GM18507 (cell line): Measurements from ENCODE around the gene MRPS31.
"Not testable (repeated sequence)": the region's sequence is repeated elsewhere in the genome, so short reads cannot be mapped to it uniquely, and the experiment has no call there.

Experiments used
- DNase-seq: peaks from one replicate; pipeline ENCODE4 v3.0.0; 2011; ENCODE audit warnings: low read depth; ENCODE audit not compliant: insufficient read length; ENCODE audit errors: extremely low spot score
- FAIRE-seq: peaks from 2 replicates; lab custom pipeline; 2011; peaks lifted over from hg19 to GRCh38; lab: Jason Lieb, UNC

MRPS31 gene

DNA sequence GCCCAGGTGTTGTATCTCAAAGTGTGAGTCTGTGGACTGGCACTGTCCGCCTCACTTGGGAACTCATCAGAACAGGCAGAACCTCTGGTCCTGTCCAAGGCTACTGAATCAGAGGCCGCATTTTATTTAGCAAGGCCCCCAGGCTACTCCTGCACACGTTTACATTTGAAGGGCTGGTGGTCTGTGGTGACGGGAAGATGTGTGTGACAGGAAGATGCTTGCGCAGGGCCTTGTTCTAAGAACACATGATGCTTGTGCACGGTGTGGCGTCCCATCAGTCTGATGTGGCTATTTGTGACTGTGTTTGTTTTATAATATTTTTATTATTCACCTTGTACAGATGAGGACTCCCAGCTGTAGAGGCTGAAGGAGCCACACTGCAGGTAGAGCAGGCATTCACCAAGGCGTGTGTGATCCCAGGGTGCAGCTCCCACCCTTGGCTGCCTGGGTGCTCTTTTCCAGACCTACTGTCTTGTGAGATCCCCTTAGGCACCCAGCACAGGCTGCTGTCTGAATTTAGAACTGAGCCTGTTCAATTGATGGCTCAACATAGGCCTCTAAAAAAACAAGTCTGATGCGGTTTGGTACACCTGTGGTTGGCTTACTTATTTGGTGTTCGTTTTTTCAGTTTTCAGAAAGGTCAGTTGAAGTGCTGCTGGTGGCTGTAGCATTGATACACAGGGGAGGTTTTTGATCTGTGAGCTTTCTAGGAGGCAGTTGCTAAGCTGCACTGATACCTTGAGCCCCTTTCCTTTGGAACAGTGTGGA, 21.5 kb upstream of the MRPS31 start:
- FAIRE-seq, result no peak

GRCh38 chr13:40790154-40790616, 19.2 kb upstream of the MRPS31 start:
- no peak for DNase-seq
- FAIRE-seq, result no peak

More for the DNA sequence above, 21.5 kb upstream of the MRPS31 start:
- DNase-seq, result no peak

DNA sequence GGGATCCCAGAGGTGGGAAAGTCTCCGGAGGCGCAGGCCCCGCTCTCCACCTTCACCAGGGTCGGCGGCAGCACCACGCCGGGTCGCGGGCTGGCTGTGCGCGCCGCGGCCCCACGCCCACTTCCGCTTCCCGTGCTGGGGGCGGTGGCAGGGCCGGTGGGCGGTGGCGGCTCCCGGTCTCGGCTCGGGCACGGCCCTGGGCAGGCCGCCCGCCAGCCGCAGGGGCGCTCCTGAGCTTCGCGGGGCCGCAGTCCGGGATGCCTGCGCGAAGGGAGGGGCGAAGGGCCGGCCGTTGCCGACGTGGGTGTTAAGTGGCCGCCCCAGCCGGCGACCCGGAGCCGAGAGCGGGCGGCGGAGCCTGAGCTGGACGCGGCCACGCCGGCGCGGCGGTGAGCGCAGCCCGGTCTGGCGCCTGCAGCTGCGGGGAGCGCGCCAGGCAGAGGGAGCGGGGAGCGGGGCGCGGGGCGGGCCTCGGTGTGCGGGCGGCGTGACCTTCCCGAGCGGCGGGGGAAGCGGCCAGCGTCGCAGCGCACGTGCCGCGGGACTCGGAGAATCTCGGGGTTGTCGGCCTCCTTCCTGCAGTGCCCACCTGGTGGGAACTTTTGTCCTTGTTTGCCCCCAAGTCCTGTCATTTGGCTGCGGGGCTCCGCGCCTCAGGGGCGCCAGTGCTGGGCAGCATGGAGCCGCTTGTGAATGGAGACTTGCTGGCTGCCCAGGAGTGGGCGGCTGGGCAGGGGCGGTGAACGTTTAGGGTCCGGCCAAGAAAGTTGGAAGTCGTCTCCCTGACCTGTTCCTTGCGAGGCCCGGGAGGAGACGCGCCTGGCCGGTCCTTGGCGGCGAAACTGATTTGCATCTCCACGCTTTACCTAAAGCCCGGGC, 18.5 kb upstream of the MRPS31 start, which contains the start of gene SLC25A15:
SLC25A15 (plus strand) TSS at position 337 of the 879 bp plus-strand sequence. CDS start 3,616 bp downstream, outside the sequence.
- DNase-seq (peak; percentile 77), FAIRE-seq (peak; percentile 62)

DNA sequence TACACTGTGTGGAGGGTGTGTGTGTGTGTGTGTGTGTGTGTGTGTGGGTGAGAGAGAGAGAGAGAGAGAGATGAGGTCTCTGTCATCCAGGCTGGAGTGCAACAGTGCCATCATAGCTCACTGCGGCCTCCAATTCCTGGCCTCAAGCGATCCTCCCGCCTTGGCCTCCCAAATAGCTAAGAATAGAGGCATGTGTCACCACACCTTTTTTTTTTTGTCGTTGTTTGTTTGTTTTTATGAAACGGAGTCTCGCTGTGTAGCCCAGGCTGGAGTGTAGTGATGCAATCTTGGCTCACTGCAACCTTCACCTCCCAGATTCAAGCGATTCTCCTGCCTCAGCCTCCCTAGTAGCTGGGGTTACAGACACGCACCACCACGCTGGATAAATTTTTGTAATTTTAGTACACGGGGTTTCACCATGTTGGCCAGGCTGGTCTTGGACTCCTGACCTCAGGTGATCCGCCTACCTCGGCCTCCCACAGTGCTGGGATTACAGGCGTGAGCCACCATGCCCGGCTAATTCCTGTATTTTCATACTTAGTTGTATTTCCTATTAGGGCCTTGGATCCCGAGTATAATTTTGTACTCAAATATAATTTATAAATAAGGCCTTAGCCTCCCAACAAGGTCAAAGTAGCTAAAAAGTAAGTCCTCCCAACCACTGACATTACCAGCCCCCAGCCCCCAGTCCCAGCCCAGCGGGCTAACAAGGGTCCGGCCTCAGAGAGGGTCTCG, 17.7 kb upstream of the MRPS31 start:
- DNase-seq, FAIRE-seq: not testable (repeated sequence)

- no peak for FAIRE-seq
These were observed 16.1 kb upstream of the MRPS31 start for GRCh38 chr13:40787062-40787461.

GRCh38 chr13:40786568-40786996, 15.6 kb upstream of the MRPS31 start:
- FAIRE-seq, result no peak
- DNase-seq, result no peak

More at GRCh38 chr13:40787062-40787461, 16.1 kb upstream of the MRPS31 start:
- no peak for DNase-seq

DNA sequence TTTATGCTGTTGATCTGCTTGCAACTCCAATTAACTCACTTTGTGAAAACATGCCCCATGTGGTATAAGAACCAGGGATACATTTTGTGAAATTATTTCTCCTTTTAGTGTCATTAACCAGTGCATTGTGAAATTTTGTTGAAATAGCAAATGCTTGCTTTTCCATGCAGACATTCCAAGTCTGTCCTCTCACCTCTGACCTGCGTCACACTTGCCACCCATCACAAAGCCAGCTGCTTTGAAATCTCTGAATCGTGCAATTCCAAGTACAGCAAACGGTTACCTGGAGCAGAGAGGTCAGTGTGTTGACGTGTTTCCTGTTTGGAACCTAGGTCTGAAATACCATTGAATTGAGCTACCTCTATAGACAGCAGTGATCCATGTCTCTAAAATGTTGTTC, 13.6 kb upstream of the MRPS31 start:
- no peak for FAIRE-seq
- DNase-seq, result no peak

GRCh38 chr13:40782971-40783370, 12.0 kb upstream of the MRPS31 start:
- not testable (repeated sequence) for FAIRE-seq

GRCh38 chr13:40781717-40782116, 10.7 kb upstream of the MRPS31 start:
- DNase-seq (no peak), FAIRE-seq (no peak)

More at GRCh38 chr13:40782971-40783370, 12.0 kb upstream of the MRPS31 start:
- DNase-seq, result not testable (repeated sequence)

DNA sequence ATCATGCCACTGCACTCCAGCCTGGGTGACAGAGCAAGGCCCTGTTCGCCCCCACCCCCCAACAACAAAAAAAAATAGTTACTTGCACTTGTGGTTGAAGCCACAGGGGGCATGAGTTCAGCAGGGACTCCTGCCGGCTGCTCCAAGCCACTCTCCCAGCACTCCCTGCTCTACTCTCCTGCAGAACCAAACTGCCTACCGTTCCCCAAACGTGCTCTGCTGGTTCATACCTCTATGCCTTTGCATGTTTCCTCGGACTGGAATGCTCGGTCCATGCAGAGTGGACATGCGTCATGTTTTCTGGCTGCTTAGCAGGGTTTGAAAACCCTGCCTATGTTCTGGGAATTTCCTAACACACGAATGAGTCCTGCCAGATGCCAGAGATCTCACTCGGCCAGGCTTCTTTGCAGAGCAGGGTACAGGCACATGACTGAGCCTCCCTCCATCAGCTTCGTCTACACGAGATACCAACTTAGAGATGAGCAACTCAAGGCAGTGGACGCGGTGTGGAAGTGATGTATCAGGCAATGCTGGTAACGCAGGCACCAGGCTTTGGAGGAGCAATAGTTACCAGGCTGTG, 9.9 kb upstream of the MRPS31 start:
- FAIRE-seq (no peak), DNase-seq (no peak)

- DNase-seq (no peak), FAIRE-seq (no peak)
These were observed 8.9 kb upstream of the MRPS31 start for GRCh38 chr13:40779796-40780285.

DNA sequence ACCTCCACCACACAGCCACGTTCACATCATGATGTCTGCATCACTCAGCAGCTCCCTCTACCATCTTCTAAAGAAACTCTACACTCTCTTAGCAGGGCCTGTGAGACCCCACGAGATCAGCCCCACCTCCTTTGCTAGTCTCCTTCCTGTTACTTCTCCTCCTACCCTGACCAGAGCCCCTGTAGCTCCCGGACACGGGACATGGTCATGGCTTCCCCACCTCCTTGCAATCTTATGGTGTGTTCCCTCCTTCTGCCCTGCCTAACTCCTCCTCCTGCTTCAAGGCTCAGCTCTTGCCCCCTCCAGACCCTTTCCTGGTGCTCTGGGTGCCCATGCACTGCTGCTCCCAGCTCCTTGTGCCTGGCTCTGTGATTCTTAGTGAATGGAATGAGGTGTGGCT, 8.1 kb upstream of the MRPS31 start:
- FAIRE-seq, result no peak
- DNase-seq, result no peak

DNA sequence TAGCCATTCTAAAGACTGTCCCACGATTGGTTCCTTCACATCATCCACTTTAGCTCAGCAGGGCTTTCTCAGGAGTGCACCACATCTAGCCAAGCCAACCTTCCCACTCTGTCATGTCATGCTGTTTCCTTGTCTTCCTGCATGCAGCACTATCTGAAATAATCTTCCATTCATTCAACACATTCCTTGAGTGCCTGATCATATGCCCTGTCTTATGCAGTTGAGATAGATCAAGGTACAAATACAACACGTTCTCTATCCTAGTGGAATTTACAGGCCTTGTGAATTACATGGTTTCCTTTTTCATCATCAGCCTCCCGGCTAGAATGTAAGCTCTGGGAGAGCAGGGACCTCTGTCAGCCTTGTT, 6.8 kb upstream of the MRPS31 start:
- FAIRE-seq, result no peak

DNA sequence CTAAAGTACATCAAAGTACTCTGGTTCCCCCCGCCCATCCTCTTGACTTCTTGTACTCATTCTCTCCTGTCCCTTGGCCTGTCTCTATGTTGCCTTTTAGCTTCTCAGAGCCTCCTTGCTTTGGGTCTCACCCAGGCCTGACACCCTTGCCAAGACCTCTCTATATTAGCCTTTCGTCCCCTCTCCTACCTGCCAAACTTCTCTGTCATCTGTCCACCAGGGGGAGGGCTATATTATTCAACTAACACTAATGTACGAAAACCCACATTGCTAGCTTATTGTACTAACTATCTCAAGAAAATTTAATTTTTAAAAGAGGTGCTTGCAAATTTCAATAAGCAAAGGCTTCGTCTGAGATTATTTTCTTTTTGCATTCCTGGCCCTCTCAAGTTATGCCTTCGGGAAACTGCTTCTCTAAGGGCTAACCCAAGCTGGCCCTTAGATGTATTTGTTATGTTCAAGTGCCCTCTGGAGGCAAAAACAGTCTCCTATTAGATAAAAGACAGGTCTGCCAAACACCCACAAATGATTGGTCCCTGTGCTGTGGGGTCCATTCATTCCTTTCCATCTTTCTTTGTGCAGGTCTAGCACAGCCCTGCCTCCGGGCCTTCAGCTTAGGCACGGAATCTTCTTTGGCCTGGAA, 6.3 kb upstream of the MRPS31 start:
- DNase-seq (no peak), FAIRE-seq (peak; percentile 74)

More for the DNA sequence above, 6.8 kb upstream of the MRPS31 start:
- no peak for DNase-seq

DNA sequence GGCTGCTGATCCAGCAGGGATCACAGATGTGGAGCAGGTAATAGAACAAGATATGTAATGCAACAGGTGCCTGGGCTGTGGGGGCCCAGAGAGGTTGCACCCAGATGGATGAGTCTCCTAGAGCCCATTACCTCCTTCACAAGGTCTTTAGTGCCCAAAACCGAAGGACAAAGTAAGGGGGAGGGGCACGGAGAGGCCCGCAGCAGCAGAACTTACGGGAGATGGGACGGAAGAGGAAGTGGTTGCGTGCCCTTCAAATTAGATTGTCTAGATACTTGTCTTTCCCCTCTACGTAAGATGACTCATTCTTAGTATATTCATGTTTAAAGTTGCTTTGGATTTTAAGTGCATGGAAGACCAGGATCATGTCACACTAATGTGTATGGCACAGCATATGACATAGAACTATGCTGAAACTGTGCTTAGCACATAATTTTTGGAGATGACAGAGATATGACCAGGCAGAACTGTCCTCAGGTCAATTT, 5.7 kb upstream of the MRPS31 start:
- FAIRE-seq (no peak), DNase-seq (no peak)

GRCh38 chr13:40776232-40776631, 5.2 kb upstream of the MRPS31 start:
- FAIRE-seq, result no peak
- DNase-seq, result no peak

GRCh38 chr13:40774672-40775071, 3.7 kb upstream of the MRPS31 start:
- DNase-seq, result no peak

DNA sequence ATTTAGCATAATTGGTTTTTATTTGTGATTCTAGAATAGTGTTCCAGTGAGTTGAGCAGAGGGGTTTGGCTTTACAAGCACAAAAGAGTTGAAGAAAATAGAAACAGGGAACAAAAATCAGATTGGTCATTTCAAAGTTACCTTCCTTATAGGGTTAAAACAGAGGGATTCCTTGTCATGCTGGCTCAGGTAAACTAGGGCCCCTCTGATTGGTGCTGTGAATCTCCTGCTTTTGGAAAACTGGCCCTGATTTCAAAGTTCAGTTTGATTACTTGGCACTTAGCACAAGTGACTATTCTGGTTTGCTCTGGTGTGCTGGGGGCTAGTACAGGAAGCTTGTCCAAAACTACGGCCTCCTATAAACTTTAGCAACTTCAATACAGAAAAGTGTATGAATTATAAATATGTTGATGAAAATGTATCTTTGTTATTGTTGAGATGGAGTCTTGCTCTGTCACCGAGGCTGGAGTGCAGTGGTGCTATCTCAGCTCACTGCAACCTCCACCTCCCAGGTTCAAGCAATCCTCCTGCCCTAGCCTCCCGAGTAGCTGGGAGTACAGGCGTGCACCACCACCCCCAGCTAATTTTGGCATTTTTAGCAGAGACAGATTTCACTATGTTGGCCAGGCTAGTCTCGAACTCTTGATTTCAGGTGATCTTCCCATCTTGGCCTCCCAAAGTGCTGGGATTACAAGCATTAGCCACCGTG, 1.9 kb upstream of the MRPS31 start:
- DNase-seq (no peak), FAIRE-seq (no peak)

More at GRCh38 chr13:40774672-40775071, 3.7 kb upstream of the MRPS31 start:
- no peak for FAIRE-seq
